GM06990 (cell line): ENCODE measurements around the gene TMEM82.

Source experiments
- DNase-seq: peaks from one replicate; pipeline ENCODE4 v3.0.0-alpha.2; 2011; ENCODE audit not compliant: insufficient read length; ENCODE audit errors: extremely low read depth
- H3K27me3 ChIP-seq: replicated peaks from 2 replicates; pipeline ENCODE4 v1.6.0; 2011; ENCODE audit warnings: low read length; ENCODE audit not compliant: control insufficient read depth, insufficient read depth
- H3K36me3 ChIP-seq: 2 replicates; pipeline ENCODE4 v1.5.1; 2011; ENCODE audit warnings: low read length; ENCODE audit not compliant: control insufficient read depth, insufficient read depth
- H3K4me3 ChIP-seq: replicated peaks from 2 replicates; pipeline ENCODE4 v1.5.1; 2011; ENCODE audit warnings: low read depth, mild to moderate bottlenecking, control low read depth, low read length
- CTCF ChIP-seq: IDR thresholded peaks from 2 replicates; pipeline ENCODE4 v1.5.1; 2011; ENCODE audit warnings: low read length, control low read depth, mild to moderate bottlenecking, inconsistent platforms; ENCODE audit not compliant: insufficient read depth, poor library complexity, severe bottlenecking

TMEM82 gene

DNA sequence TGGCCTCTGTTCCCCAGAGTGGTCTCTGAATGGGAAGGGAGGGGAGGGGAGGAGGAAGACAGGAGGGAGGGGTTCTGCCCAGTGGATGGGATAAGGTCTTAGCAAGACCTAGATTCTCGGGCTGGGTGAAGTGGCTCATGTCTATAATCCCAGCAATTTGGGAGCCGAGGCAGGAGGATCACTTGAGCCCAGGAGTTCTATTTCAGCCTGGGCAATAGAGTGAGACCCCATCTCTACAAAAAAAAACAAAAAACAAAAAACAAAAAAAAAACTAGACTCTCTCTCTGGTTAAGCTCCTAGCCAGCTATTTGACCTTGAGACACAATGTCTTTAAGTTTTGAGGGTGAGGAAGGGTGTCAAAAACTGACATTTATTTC is 53.8 kb downstream of the TMEM82 start:
- DNase-seq, result no peak
- no peak for TF ChIP-seq CTCF
- H3K36me3 ChIP-seq, result no peaks in the 10 kb centered on the region
- no peak overlapping the region for H3K4me3 ChIP-seq
- no peaks in the 10 kb centered on the region; the same call in 1 of the 2 replicates for H3K27me3 ChIP-seq
